OCI-M2 (cell line): ENCODE measurements around the gene TOB1.

ENCODE experiments used
- DNase-seq: peaks from one replicate; lab custom pipeline; 2025; ENCODE audit not compliant: unreplicated experiment; lab: John Stamatoyannopoulos, UW

The TOB1 gene

GRCh38 chr17:50832267-50832863 lies 33.8 kb downstream of the TOB1 start:
- no peak for DNase-seq

- no peak for DNase-seq
Measured at GRCh38 chr17:50831471-50831928, 34.7 kb downstream of the TOB1 start.

GRCh38 chr17:50830994-50831393 lies 35.2 kb downstream of the TOB1 start:
- DNase-seq: no peak

GRCh38 chr17:50830352-50830751 lies 35.8 kb downstream of the TOB1 start:
- DNase-seq: no peak

GRCh38 chr17:50829332-50829731 lies 36.8 kb downstream of the TOB1 start:
- no peak for DNase-seq

- no peak for DNase-seq
Measured at GRCh38 chr17:50828508-50829170, 37.5 kb downstream of the TOB1 start.

- DNase-seq: no peak
Measured at GRCh38 chr17:50825188-50825587, 41.0 kb downstream of the TOB1 start.

GRCh38 chr17:50824429-50824828 lies 41.7 kb downstream of the TOB1 start:
- DNase-seq: no peak

GRCh38 chr17:50822550-50822949 lies 43.6 kb downstream of the TOB1 start:
- DNase-seq: no peak

GRCh38 chr17:50820651-50821050 lies 45.5 kb downstream of the TOB1 start:
- DNase-seq: no peak

- DNase-seq: no peak
Measured at GRCh38 chr17:50818921-50819657, 47.1 kb downstream of the TOB1 start.

GRCh38 chr17:50818261-50818660 lies 47.9 kb downstream of the TOB1 start:
- no peak for DNase-seq

GRCh38 chr17:50817838-50818237 lies 48.3 kb downstream of the TOB1 start:
- DNase-seq: no peak

GRCh38 chr17:50816771-50817751 lies 49.1 kb downstream of the TOB1 start:
- DNase-seq: no peak

- DNase-seq: no peak
Measured at GRCh38 chr17:50816271-50816670, 49.9 kb downstream of the TOB1 start.

GRCh38 chr17:50815400-50815799 lies 50.8 kb downstream of the TOB1 start:
- DNase-seq: no peak

- no peak for DNase-seq
Measured at GRCh38 chr17:50813583-50813982, 52.6 kb downstream of the TOB1 start.
